CD8-positive, alpha-beta memory T cell (primary cell): Measurements from ENCODE around the gene SPRYD4. TPM values are rescaled to one million over a fixed set of nuclear protein-coding genes. Genes with fewer than 3 reads are reported as not detected.
A peak's percentile ranks its signal among the peaks of the same experiment; 100 is the strongest.

Experiments
- CTCF ChIA-PET: fragments of 350-600 bp; sonication (Branson Sonifier 250); formaldehyde crosslinking; loops from one replicate; lab custom pipeline; 2021; ENCODE audit warnings: antibody characterized with exemption; lab: Charles Lee
- POLR2A ChIA-PET: fragments of 350-600 bp; sonication (Branson Sonifier 250); formaldehyde crosslinking; loops from one replicate; lab custom pipeline; 2021; ENCODE audit warnings: antibody characterized with exemption; lab: Charles Lee
- DNase-seq, 5 donors: peaks; one replicate each; pipeline versions ENCODE4 v3.0.0 to v3.0.0-alpha.2; 2020 to 2022; ENCODE audit warnings: mixed read lengths in 1 of 5
- H3K27ac ChIP-seq: one replicate; pipeline ENCODE4 v1.7.0; 2013; ENCODE audit warnings: low read depth, mild to moderate bottlenecking, low read length, moderate library complexity
- H3K27me3 ChIP-seq: 2 replicates; pipeline ENCODE4 v1.7.0; 2013; ENCODE audit warnings: low read length, mild to moderate bottlenecking; ENCODE audit not compliant: insufficient read depth, poor library complexity, severe bottlenecking
- H3K36me3 ChIP-seq: 2 replicates; pipeline ENCODE4 v1.7.0; 2013; ENCODE audit warnings: mild to moderate bottlenecking, low read length, moderate library complexity; ENCODE audit not compliant: insufficient read depth
- H3K4me1 ChIP-seq: 2 replicates; pipeline ENCODE4 v1.7.0; 2013; ENCODE audit warnings: mild to moderate bottlenecking, low read length, moderate library complexity; ENCODE audit not compliant: insufficient read depth
- H3K4me3 ChIP-seq: 2 replicates; pipeline ENCODE4 v1.7.0; 2013; ENCODE audit warnings: mild to moderate bottlenecking, low read length
- H3K9me3 ChIP-seq: 2 replicates; pipeline ENCODE4 v1.7.0; 2013; ENCODE audit warnings: mild to moderate bottlenecking, low read length
- H3K27ac Mint-ChIP-seq, 8 donors: one replicate each; pipeline ENCODE4 v1.8.0; 2020 to 2021; ENCODE audit warnings: mixed read lengths in 8 of 8, mild to moderate bottlenecking in 6 of 8, inconsistent platforms in 3 of 8, moderate library complexity in 3 of 8
- H3K27me3 Mint-ChIP-seq, 2 donors: one replicate each; pipeline ENCODE4 v1.8.0; 2020 to 2021; ENCODE audit warnings: mixed read lengths in 2 of 2, mild to moderate bottlenecking in 1 of 2, moderate library complexity in 1 of 2
- H3K36me3 Mint-ChIP-seq, 3 donors: one replicate each; pipeline ENCODE4 v1.8.0; 2020 to 2021; ENCODE audit warnings: mixed read lengths in 3 of 3, inconsistent platforms in 1 of 3, mild to moderate bottlenecking in 1 of 3
- H3K4me1 Mint-ChIP-seq, 3 donors: one replicate each; pipeline ENCODE4 v1.8.0; 2020 to 2021; ENCODE audit warnings: mixed read lengths in 3 of 3, inconsistent platforms in 1 of 3, mild to moderate bottlenecking in 1 of 3
- H3K4me3 Mint-ChIP-seq, 7 donors: one replicate each; pipeline ENCODE4 v1.8.0; 2020 to 2021; ENCODE audit warnings: mixed read lengths in 7 of 7, mild to moderate bottlenecking in 6 of 7, moderate library complexity in 4 of 7, inconsistent platforms in 2 of 7
- H3K9me3 Mint-ChIP-seq, 5 donors: one replicate each; pipeline ENCODE4 v1.8.0; 2020 to 2022; ENCODE audit warnings: mixed read lengths in 5 of 5, mild to moderate bottlenecking in 3 of 5, moderate library complexity in 2 of 5, inconsistent platforms in 1 of 5
- polyA plus RNA-seq: library from polyadenylated mRNA; unstranded; fragments of 300-500 nt; fragmentation: Illumina TruSeq; gene quantifications from one replicate; pipeline ENCODE4 v1.2.3, GENCODE V29; 2021
- total RNA-seq, 2 experiments: library from RNA; stranded (reverse); gene quantifications; one replicate each; pipeline ENCODE4 v1.2.3, GENCODE V29; 2021

SPRYD4 gene
- total and polyA plus RNA-seq, 3 experiments from 2014 or later: 1.1 to 3.9 (median 3.7) TPM

GRCh38 chr12:56477521-56478225, 9.3 kb downstream of the SPRYD4 start:
- Histone ChIP-seq H3K36me3 (no peaks in the 10 kb centered on the region), H3K27ac (no peak overlapping the region), H3K9me3 (no peaks in the 10 kb centered on the region), H3K4me3 (no peak overlapping the region), H3K4me1 (no peaks in the 10 kb centered on the region), H3K27me3 (no peaks in the 10 kb centered on the region)
- Mint-ChIP-seq H3K27ac (peak overlapping the region in 3 of 8 donors; percentile 19 to 55 (median 41)), H3K4me3 (no peak overlapping the region), H3K4me1 (peaks cover 0 to 6% (median 0%) of the 10 kb centered on the region in 3 donors), H3K36me3 (peaks cover 0 to 12% (median 2%) of the 10 kb centered on the region in 3 donors), H3K9me3 (no peaks in the 10 kb centered on the region), H3K27me3 (no peaks in the 10 kb centered on the region)
- ChIA-PET POLR2A (no interaction called here), CTCF (interaction anchor here (1.1 to 1.5 kb wide), 2 partner anchors 13 to 288 kb away, joined by 3 to 5 read pairs; partner anchors contain the start of gene SMARCC2)
- DNase-seq: no peak

- POLR2A ChIA-PET: no interaction called here
- no peaks in the 10 kb centered on the region for H3K9me3 Mint-ChIP-seq
- DNase-seq: no peak
- H3K4me1 ChIP-seq: no peaks in the 10 kb centered on the region
- no peaks in the 10 kb centered on the region for H3K9me3 ChIP-seq
- H3K4me3 ChIP-seq: no peak overlapping the region
- no peak overlapping the region for H3K27ac ChIP-seq
- CTCF ChIA-PET: interaction anchor here (1.0 to 1.5 kb wide), 2 partner anchors 11 to 16 kb away, joined by 3 read pairs; no protein-coding TSS in a partner anchor
- no peaks in the 10 kb centered on the region for H3K36me3 ChIP-seq
- H3K27me3 ChIP-seq: no peaks in the 10 kb centered on the region
- peaks cover 0 to 4% (median 2%) of the 10 kb centered on the region in 3 donors for H3K36me3 Mint-ChIP-seq
- H3K4me3 Mint-ChIP-seq: no peak overlapping the region
- no peak overlapping the region for H3K27ac Mint-ChIP-seq
- H3K4me1 Mint-ChIP-seq: no peaks in the 10 kb centered on the region
- no peaks in the 10 kb centered on the region for H3K27me3 Mint-ChIP-seq
Measured at GRCh38 chr12:56479625-56480024, 11.2 kb downstream of the SPRYD4 start.

GRCh38 chr12:56484566-56484965, 16.2 kb downstream of the SPRYD4 start:
- H3K9me3 Mint-ChIP-seq: no peaks in the 10 kb centered on the region
- no peak overlapping the region for H3K27ac ChIP-seq
- no peak overlapping the region for H3K4me3 ChIP-seq
- H3K4me3 Mint-ChIP-seq: peak overlapping the region in 1 of 7 donors; percentile 51
- peaks cover 2 to 9% of the 10 kb centered on the region in 2 donors for H3K27me3 Mint-ChIP-seq
- no peak for DNase-seq
- H3K4me1 ChIP-seq: peaks cover 10% of the 10 kb centered on the region
- CTCF ChIA-PET: no interaction called here
- H3K36me3 Mint-ChIP-seq: peaks cover 0 to 3% (median 0%) of the 10 kb centered on the region in 3 donors
- no peaks in the 10 kb centered on the region for H3K9me3 ChIP-seq
- H3K36me3 ChIP-seq: no peaks in the 10 kb centered on the region
- peak overlapping the region in 1 of 8 donors; percentile 27 for H3K27ac Mint-ChIP-seq
- peaks cover 12 to 20% (median 18%) of the 10 kb centered on the region in 3 donors for H3K4me1 Mint-ChIP-seq
- H3K27me3 ChIP-seq: no peaks in the 10 kb centered on the region
- POLR2A ChIA-PET: interaction anchor here (0.9 kb wide), 1 partner anchor 152 kb away, joined by 3 read pairs; no protein-coding TSS in a partner anchor

GRCh38 chr12:56486694-56487093, 18.3 kb downstream of the SPRYD4 start:
- ChIA-PET CTCF (interaction anchor here (0.6 kb wide), 1 partner anchor 118 kb away, joined by 3 read pairs; no protein-coding TSS in a partner anchor), POLR2A (no interaction called here)
- Mint-ChIP-seq H3K4me3 (peak overlapping the region; percentile 75 to 95 (median 89)), H3K27me3 (peaks cover 10 to 29% of the 10 kb centered on the region in 2 donors), H3K27ac (peak overlapping the region in 2 of 8 donors; percentile 2 to 17), H3K4me1 (peaks cover 12 to 20% (median 18%) of the 10 kb centered on the region in 3 donors), H3K9me3 (peaks cover 0 to 1% (median 0%) of the 10 kb centered on the region in 5 donors), H3K36me3 (peaks cover 0 to 3% (median 0%) of the 10 kb centered on the region in 3 donors)
- Histone ChIP-seq H3K4me1 (peaks cover 10% of the 10 kb centered on the region), H3K27me3 (peaks cover 4% of the 10 kb centered on the region), H3K9me3 (no peaks in the 10 kb centered on the region), H3K27ac (no peak overlapping the region), H3K36me3 (no peaks in the 10 kb centered on the region), H3K4me3 (no peak overlapping the region)
- DNase-seq: no peak

GRCh38 chr12:56487448-56488040, 19.2 kb downstream of the SPRYD4 start:
- Histone ChIP-seq H3K9me3 (no peaks in the 10 kb centered on the region), H3K4me1 (peaks cover 10% of the 10 kb centered on the region), H3K27me3 (peaks cover 4% of the 10 kb centered on the region), H3K36me3 (no peaks in the 10 kb centered on the region), H3K4me3 (peak overlapping the region; percentile 78), H3K27ac (no peak overlapping the region)
- ChIA-PET CTCF (interaction anchor here (1.5 kb wide), 1 partner anchor 9 kb away, joined by 5 read pairs; no protein-coding TSS in a partner anchor), POLR2A (interaction anchor here (1.9 kb wide), 1 partner anchor 19 kb away, joined by 9 read pairs; the partner anchor contains the start of gene SPRYD4)
- Mint-ChIP-seq H3K36me3 (peaks cover 0 to 3% (median 0%) of the 10 kb centered on the region in 3 donors), H3K4me3 (peak overlapping the region; percentile 80 to 95 (median 89)), H3K9me3 (peaks cover 0 to 3% (median 0%) of the 10 kb centered on the region in 5 donors), H3K27me3 (peaks cover 12 to 31% of the 10 kb centered on the region in 2 donors), H3K4me1 (peaks cover 12 to 20% (median 18%) of the 10 kb centered on the region in 3 donors), H3K27ac (peak overlapping the region in 5 of 8 donors; percentile 55 to 87 (median 81))
- DNase-seq: peak in 3 of 5 donors; percentile 14 to 54 (median 29)

- Mint-ChIP-seq H3K27me3 (peaks cover 12 to 33% of the 10 kb centered on the region in 2 donors), H3K27ac (peak within 1 kb of the TSS; percentile 2 to 87 (median 72)), H3K9me3 (peaks cover 0 to 3% (median 0%) of the 10 kb centered on the region in 5 donors), H3K4me3 (peak within 1 kb of the TSS; percentile 80 to 95 (median 89)), H3K4me1 (peaks cover 12 to 20% (median 18%) of the 10 kb centered on the region in 3 donors), H3K36me3 (peaks cover 0 to 3% (median 0%) of the 10 kb centered on the region in 3 donors)
- CTCF ChIA-PET: interaction anchor here (0.8 to 1.5 kb wide), 3 partner anchors 8 to 149 kb away, joined by 3 to 8 read pairs (median 5); partner anchors contain the start of gene SPRYD4
- H3K4me3 ChIP-seq: peak within 1 kb of the TSS; percentile 78
- H3K27ac ChIP-seq: no peak within 1 kb of the TSS
- peaks cover 4% of the 10 kb centered on the region for H3K27me3 ChIP-seq
- H3K36me3 ChIP-seq: no peaks in the 10 kb centered on the region
- POLR2A ChIA-PET: interaction anchor here (0.8 to 1.9 kb wide), 3 partner anchors 15 to 266 kb away, joined by 3 to 9 read pairs (median 4); partner anchors contain the start of genes RNF41 and SPRYD4
- peak; percentile 51 to 82 (median 76) for DNase-seq
- H3K9me3 ChIP-seq: no peaks in the 10 kb centered on the region
- peaks cover 10% of the 10 kb centered on the region for H3K4me1 ChIP-seq
Measured at GRCh38 chr12:56488041-56488955, 19.9 kb downstream of the SPRYD4 start, which contains the start of gene GLS2. Gene GLS2, minus strand, starts transcription at chr12:56488161. Its CDS starts 43 bp downstream, at chr12:56488118.

GRCh38 chr12:56490360-56490759, 22.0 kb downstream of the SPRYD4 start:
- Mint-ChIP-seq H3K4me1 (peaks cover 12 to 20% (median 18%) of the 10 kb centered on the region in 3 donors), H3K9me3 (peaks cover 0 to 3% (median 0%) of the 10 kb centered on the region in 5 donors), H3K27me3 (peaks cover 12 to 36% of the 10 kb centered on the region in 2 donors), H3K27ac (peak overlapping the region in 1 of 8 donors; percentile 8), H3K36me3 (peaks cover 0 to 3% (median 0%) of the 10 kb centered on the region in 3 donors), H3K4me3 (peak overlapping the region in 1 of 7 donors; percentile 8)
- CTCF ChIA-PET: interaction anchor here (1.3 kb wide), 1 partner anchor 10 kb away, joined by 3 read pairs; no protein-coding TSS in a partner anchor
- H3K27ac ChIP-seq: no peak overlapping the region
- POLR2A ChIA-PET: no interaction called here
- peaks cover 10% of the 10 kb centered on the region for H3K4me1 ChIP-seq
- DNase-seq: no peak
- peaks cover 4% of the 10 kb centered on the region for H3K27me3 ChIP-seq
- no peak overlapping the region for H3K4me3 ChIP-seq
- H3K36me3 ChIP-seq: no peaks in the 10 kb centered on the region
- H3K9me3 ChIP-seq: no peaks in the 10 kb centered on the region
